D721Med (cell line): Measurements from ENCODE around the gene PGF.

Source experiments
- DNase-seq: peaks from one replicate; pipeline ENCODE4 v3.0.0; 2011; ENCODE audit warnings: low spot score; ENCODE audit not compliant: insufficient read length
- FAIRE-seq: peaks from 2 replicates; lab custom pipeline; 2011; peaks lifted over from hg19 to GRCh38; lab: Jason Lieb, UNC
- CTCF ChIP-seq: IDR thresholded peaks from 2 replicates; pipeline ENCODE4 v1.5.1; 2012; ENCODE audit warnings: mild to moderate bottlenecking, control low read depth; ENCODE audit not compliant: insufficient read depth; ENCODE audit errors: missing control alignments

Gene PGF

GRCh38 chr14:74906925-74907521, 48.4 kb downstream of the PGF start:
- TF ChIP-seq CTCF, result no peak
- no peak for FAIRE-seq
- no peak for DNase-seq

GRCh38 chr14:74905595-74906142, 49.7 kb downstream of the PGF start:
- FAIRE-seq (no peak), DNase-seq (peak; percentile 80)
- TF ChIP-seq CTCF, result peak; percentile 85

DNA sequence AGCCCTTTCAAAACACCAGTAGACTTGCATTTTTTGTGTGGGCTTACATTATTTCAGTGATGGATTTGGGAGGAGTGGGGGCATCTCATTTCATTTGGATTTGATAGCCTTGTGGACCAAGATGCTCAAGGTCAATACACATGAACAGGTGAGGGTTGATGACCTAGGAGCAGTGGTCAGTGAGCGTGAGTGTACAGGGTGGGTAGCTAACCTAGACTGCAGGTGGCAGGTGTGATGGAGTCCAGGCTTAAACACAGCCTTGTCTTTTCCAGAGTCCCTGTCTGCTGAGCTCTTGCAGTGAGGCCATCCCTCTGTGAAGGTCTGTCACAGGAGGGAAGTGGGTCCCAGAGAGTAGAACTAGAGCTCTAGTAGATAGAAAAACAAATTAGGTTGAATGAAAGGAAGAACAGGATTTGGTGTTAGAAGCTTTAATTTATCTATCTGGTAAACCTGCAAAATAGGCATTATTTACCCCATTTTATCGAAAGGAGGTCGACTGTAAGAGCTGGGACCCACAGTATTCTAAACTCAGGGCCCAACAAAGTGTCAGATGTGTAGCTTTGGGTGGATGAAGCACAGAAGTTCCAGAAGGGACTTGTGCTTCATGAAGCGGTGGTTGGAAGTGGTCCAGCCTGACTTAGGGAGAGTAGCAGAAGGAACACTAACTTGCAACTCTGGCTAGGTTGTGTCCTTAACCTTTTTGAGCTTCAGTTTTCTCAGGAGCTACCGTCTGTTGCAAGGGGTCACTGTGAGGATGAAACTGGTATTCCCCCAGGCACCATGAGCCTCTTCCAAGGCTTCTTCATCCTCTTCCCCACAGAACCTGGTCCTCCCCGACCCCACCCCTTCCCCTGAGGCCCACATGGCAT, 50.5 kb downstream of the PGF start:
- no peak for DNase-seq
- FAIRE-seq, result no peak
- TF ChIP-seq CTCF, result no peak

GRCh38 chr14:74902941-74903705, 52.3 kb downstream of the PGF start:
- FAIRE-seq (no peak), DNase-seq (no peak)
- TF ChIP-seq CTCF, result no peak

DNA sequence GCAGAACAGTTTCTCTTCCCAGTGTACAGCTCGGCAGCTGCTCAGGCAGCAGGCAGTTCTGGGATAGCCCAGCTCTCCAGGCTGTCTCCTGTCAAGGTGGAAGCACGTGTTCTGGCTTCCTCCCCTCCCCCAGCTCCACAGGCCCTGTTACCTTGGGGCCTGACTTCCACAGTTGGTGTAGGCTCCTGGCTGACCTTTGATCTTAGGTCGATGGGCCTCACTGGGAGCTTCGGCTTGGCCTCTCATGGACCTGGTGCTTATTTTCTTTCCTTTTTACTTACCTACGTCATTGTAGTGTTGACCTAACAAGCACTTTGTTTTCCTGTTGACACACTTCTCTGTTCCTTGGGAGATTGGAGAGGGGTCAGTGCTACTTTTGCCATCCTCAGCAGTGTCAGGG, 56.7 kb downstream of the PGF start:
- DNase-seq (no peak), FAIRE-seq (no peak)
- no peak for TF ChIP-seq CTCF

- FAIRE-seq (no peak), DNase-seq (no peak)
- TF ChIP-seq CTCF, result no peak
Measured at GRCh38 chr14:74898083-74898482, 57.3 kb downstream of the PGF start.
